Measurements from ENCODE around the gene NMUR2. TPM values are rescaled to one million over a fixed set of nuclear protein-coding genes. Genes with fewer than 3 reads are reported as not detected.

The NMUR2 gene
- total RNA-seq, 1 donor from 2014 or later = 0.07 TPM

DNA sequence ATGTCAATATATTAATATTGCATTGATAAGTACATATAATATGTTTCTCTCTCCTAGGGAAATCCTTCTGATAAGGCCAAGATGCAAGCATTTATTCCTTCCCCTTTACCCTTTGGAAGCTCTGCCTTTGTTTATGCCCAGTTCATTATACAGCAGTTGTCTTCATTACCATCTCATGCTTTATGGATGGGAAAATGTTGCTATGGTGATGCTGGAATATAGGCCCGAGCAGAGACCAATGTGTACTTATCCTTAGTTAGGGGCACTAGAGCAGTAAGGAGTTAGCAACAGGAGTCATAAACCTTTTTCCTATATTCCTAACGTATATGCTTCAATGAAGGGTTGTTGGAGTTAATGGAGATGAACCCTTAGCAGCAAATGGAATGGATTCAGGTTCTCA lies 19.4 kb upstream of the NMUR2 start:
- H3K27ac Mint-ChIP-seq = no peak overlapping the region
- Histone ChIP-seq H3K9ac (no peak overlapping the region), H3K27me3 (no peaks in the 10 kb centered on the region), H3K4me2 (no peak overlapping the region), H3K4me1 (no peaks in the 10 kb centered on the region), H3K36me3 (no peaks in the 10 kb centered on the region), H2AFZ (replicated peaks) (no peak overlapping the region), H3K4me3 (no peak overlapping the region), H4K20me1 (ENCODE audit: low read depth) (no peaks in the 10 kb centered on the region), H3F3A (ENCODE audit: low read depth) (no peaks in the 10 kb centered on the region), H3K27ac (no peak overlapping the region), H3K9me3 (ENCODE audit: low read depth) (no peaks in the 10 kb centered on the region), H3K79me2 (ENCODE audit: low read depth) (no peaks in the 10 kb centered on the region)
- H3K9me3 Mint-ChIP-seq = no peaks in the 10 kb centered on the region
- no peaks in the 10 kb centered on the region for H3K36me3 Mint-ChIP-seq
- H3K4me1 Mint-ChIP-seq = no peaks in the 10 kb centered on the region
- H3K27me3 Mint-ChIP-seq (ENCODE audit: insufficient read depth, low read depth) = no peaks in the 10 kb centered on the region
- H3K4me3 Mint-ChIP-seq = no peak overlapping the region
- TF ChIP-seq EZH2 (IDR thresholded peaks at IDR 0.05) (no peak), CTCF (IDR thresholded peaks at IDR 0.05) (no peak), EZH2phosphoT487 (IDR thresholded peaks at IDR 0.05) (no peak)
- DNase-seq (ENCODE audit: low spot score) = no peak

DNA sequence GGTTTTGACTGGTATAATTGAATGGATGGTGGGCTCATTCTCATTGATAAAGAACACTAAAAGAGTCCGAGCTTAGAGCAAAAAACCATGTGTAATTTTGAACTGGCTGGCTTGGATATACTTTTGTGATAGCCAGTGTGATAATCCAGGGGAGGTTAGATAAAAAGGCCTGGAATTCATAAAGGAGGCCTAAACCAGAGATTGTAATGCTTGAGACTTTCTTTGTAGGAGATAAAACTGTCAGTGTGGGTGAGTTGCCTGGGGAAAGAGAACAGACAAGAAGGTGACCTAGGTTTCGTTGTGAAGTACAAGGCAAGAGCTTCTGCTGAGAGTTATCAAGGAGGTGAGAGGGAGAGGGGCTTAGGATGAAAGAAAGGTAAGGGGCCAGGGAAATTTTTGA lies 17.0 kb upstream of the NMUR2 start:
- no peaks in the 10 kb centered on the region for H4K20me1 ChIP-seq (ENCODE audit: low read depth)
- no peak overlapping the region for H3K27ac Mint-ChIP-seq
- no peaks in the 10 kb centered on the region for H3F3A ChIP-seq (ENCODE audit: low read depth)
- H3K9me3 Mint-ChIP-seq = no peaks in the 10 kb centered on the region
- H3K27me3 Mint-ChIP-seq (ENCODE audit: insufficient read depth, low read depth) = no peaks in the 10 kb centered on the region
- H3K36me3 ChIP-seq = no peaks in the 10 kb centered on the region
- DNase-seq (ENCODE audit: low spot score) = no peak
- H3K4me3 Mint-ChIP-seq = no peak overlapping the region
- no peaks in the 10 kb centered on the region for H3K27me3 ChIP-seq
- no peak overlapping the region for H3K27ac ChIP-seq
- H3K4me1 Mint-ChIP-seq = no peaks in the 10 kb centered on the region
- H3K36me3 Mint-ChIP-seq = no peaks in the 10 kb centered on the region
- no peak overlapping the region for H3K4me2 ChIP-seq
- H3K79me2 ChIP-seq (ENCODE audit: low read depth) = no peaks in the 10 kb centered on the region
- no peak overlapping the region for H3K4me3 ChIP-seq
- no peaks in the 10 kb centered on the region for H3K9me3 ChIP-seq (ENCODE audit: low read depth)
- no peak for TF ChIP-seq CTCF (IDR thresholded peaks at IDR 0.05)
- no peak for TF ChIP-seq EZH2 (IDR thresholded peaks at IDR 0.05)
- TF ChIP-seq EZH2phosphoT487 (IDR thresholded peaks at IDR 0.05) = no peak
- no peak overlapping the region for H2AFZ ChIP-seq (replicated peaks)
- no peak overlapping the region for H3K9ac ChIP-seq
- no peaks in the 10 kb centered on the region for H3K4me1 ChIP-seq

DNA sequence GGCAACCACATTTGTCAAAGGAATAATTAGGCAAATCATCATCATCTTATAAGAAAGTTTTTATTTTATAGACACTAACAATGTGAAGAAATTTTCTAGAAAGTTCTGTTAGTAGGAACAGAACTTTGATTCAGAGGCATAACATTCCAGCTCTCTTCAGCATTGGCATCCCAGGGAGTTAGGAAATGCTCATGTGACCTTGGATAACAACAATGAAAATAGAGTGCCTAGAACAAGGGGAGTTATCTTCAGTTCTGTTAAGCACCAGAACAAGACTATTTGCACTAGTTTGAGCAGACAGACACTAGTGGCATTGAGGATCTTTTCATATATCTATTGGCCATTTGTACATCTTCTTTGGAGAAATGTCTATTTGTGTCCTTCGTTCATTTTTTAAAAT lies 7.0 kb upstream of the NMUR2 start:
- Histone ChIP-seq H3K36me3 (no peaks in the 10 kb centered on the region), H3K4me3 (no peak overlapping the region), H3K9me3 (ENCODE audit: low read depth) (peaks cover 8% of the 10 kb centered on the region), H3K79me2 (ENCODE audit: low read depth) (no peaks in the 10 kb centered on the region), H3K27ac (no peak overlapping the region), H4K20me1 (ENCODE audit: low read depth) (no peaks in the 10 kb centered on the region), H3K9ac (no peak overlapping the region), H3F3A (ENCODE audit: low read depth) (no peaks in the 10 kb centered on the region), H3K27me3 (no peaks in the 10 kb centered on the region), H3K4me2 (no peak overlapping the region), H2AFZ (replicated peaks) (no peak overlapping the region), H3K4me1 (no peaks in the 10 kb centered on the region)
- TF ChIP-seq EZH2 (IDR thresholded peaks at IDR 0.05) (no peak), EZH2phosphoT487 (IDR thresholded peaks at IDR 0.05) (no peak), CTCF (IDR thresholded peaks at IDR 0.05) (no peak)
- Mint-ChIP-seq H3K36me3 (no peaks in the 10 kb centered on the region), H3K27me3 (ENCODE audit: insufficient read depth, low read depth) (no peaks in the 10 kb centered on the region), H3K4me1 (no peaks in the 10 kb centered on the region), H3K4me3 (no peak overlapping the region), H3K27ac (no peak overlapping the region), H3K9me3 (peaks cover 5% of the 10 kb centered on the region)
- no peak for DNase-seq (ENCODE audit: low spot score)

DNA sequence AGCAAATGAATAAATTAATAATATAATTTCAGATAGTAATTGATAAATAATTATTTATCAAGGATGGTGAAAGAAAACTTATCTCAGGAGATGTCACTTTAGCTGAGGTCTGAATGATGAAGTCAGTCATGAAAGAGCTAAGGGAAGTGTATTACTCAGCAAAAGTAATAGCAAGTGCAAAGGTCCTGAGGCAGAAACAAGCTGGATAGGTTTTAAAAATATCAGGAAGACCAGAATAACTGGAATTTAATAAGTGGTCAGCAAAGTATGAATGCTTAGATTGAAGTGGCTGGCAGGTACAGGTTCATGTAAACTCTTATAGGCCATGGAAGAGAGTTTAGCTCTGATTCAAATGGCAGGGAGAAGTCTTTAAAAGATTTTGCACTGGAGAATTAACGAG lies 1.0 kb upstream of the NMUR2 start:
- H3K27ac ChIP-seq = no peak overlapping the region
- no peaks in the 10 kb centered on the region for H3K27me3 ChIP-seq
- no peak overlapping the region for H3K4me3 Mint-ChIP-seq
- no peaks in the 10 kb centered on the region for H3K79me2 ChIP-seq (ENCODE audit: low read depth)
- no peaks in the 10 kb centered on the region for H3K4me1 ChIP-seq
- H3K36me3 Mint-ChIP-seq = no peaks in the 10 kb centered on the region
- H3K9me3 ChIP-seq (ENCODE audit: low read depth) = no peaks in the 10 kb centered on the region
- no peaks in the 10 kb centered on the region for H3K36me3 ChIP-seq
- peaks cover 2% of the 10 kb centered on the region for H3K27me3 Mint-ChIP-seq (ENCODE audit: insufficient read depth, low read depth)
- peaks cover 6% of the 10 kb centered on the region for H3K4me1 Mint-ChIP-seq
- H3K4me3 ChIP-seq = no peak overlapping the region
- no peaks in the 10 kb centered on the region for H4K20me1 ChIP-seq (ENCODE audit: low read depth)
- no peaks in the 10 kb centered on the region for H3K9me3 Mint-ChIP-seq
- no peak overlapping the region for H3K4me2 ChIP-seq
- H3K9ac ChIP-seq = no peak overlapping the region
- no peaks in the 10 kb centered on the region for H3F3A ChIP-seq (ENCODE audit: low read depth)
- DNase-seq (ENCODE audit: low spot score) = no peak
- no peak overlapping the region for H3K27ac Mint-ChIP-seq
- H2AFZ ChIP-seq (replicated peaks) = no peak overlapping the region
- no peak for TF ChIP-seq CTCF (IDR thresholded peaks at IDR 0.05)
- no peak for TF ChIP-seq EZH2 (IDR thresholded peaks at IDR 0.05)
- TF ChIP-seq EZH2phosphoT487 (IDR thresholded peaks at IDR 0.05) = no peak

All from neural progenitor cell (in vitro differentiated cells).